Cerebellar cortex (tissue), 1 donor: ENCODE measurements around the gene PLA1A.
"Not testable (repeated sequence)": the region's sequence is repeated elsewhere in the genome, so short reads cannot be mapped to it uniquely, and the experiment has no call there.

ENCODE experiments used
- DNase-seq: peaks from one replicate; pipeline ENCODE4 v3.0.0-alpha.2; 2015; ENCODE audit warnings: low spot score

Gene PLA1A

GRCh38 chr3:119579366-119580066, 18.2 kb upstream of the PLA1A start, which contains the start of gene ADPRH:
TSS of gene ADPRH (plus strand) at chr3:119579492. CDS start at chr3:119582170, 2,678 bp downstream.
- peak; percentile 58 for DNase-seq

- DNase-seq, result no peak
Measured at GRCh38 chr3:119580067-119580760, 17.5 kb upstream of the PLA1A start.

- DNase-seq, result no peak
Measured at GRCh38 chr3:119582178-119582577, 15.5 kb upstream of the PLA1A start.

GRCh38 chr3:119585208-119585607, 12.5 kb upstream of the PLA1A start:
- no peak for DNase-seq

GRCh38 chr3:119585856-119586570, 11.7 kb upstream of the PLA1A start:
- no peak for DNase-seq

- DNase-seq, result no peak
Measured at GRCh38 chr3:119586733-119587172, 10.9 kb upstream of the PLA1A start.

- no peak for DNase-seq
Measured at GRCh38 chr3:119588112-119588511, 9.6 kb upstream of the PLA1A start.

- no peak for DNase-seq
Measured at GRCh38 chr3:119589102-119589773, 8.4 kb upstream of the PLA1A start.

- DNase-seq, result no peak
Measured at GRCh38 chr3:119590706-119591105, 7.0 kb upstream of the PLA1A start.

- no peak for DNase-seq
Measured at GRCh38 chr3:119592861-119593260, 4.8 kb upstream of the PLA1A start.

GRCh38 chr3:119594066-119594465, 3.6 kb upstream of the PLA1A start:
- no peak for DNase-seq

- DNase-seq, result not testable (repeated sequence)
Measured at GRCh38 chr3:119594929-119595328, 2.8 kb upstream of the PLA1A start.

GRCh38 chr3:119595639-119596334, 1.9 kb upstream of the PLA1A start:
- DNase-seq, result no peak

- no peak for DNase-seq
Measured at GRCh38 chr3:119596398-119596797, 1.3 kb upstream of the PLA1A start.

GRCh38 chr3:119598410-119599098, 869 bp downstream of the PLA1A start:
- no peak for DNase-seq

- DNase-seq, result no peak
Measured at GRCh38 chr3:119599558-119600174, 2.0 kb downstream of the PLA1A start.

GRCh38 chr3:119600732-119601131, 3.0 kb downstream of the PLA1A start:
- no peak for DNase-seq

- no peak for DNase-seq
Measured at GRCh38 chr3:119601154-119601553, 3.5 kb downstream of the PLA1A start.

GRCh38 chr3:119602676-119603075, 5.0 kb downstream of the PLA1A start:
- DNase-seq, result no peak

GRCh38 chr3:119604878-119605277, 7.2 kb downstream of the PLA1A start:
- DNase-seq, result no peak
